OCI-LY3 (cell line): ENCODE data around the gene ARHGAP6.

Source experiments
- H2AFZ ChIP-seq: fragments of 200-600, 300-600 bp; shearing (Covaris generic); 2 replicates; pipeline ENCODE4 v1.6.0; 2014; ENCODE audit warnings: antibody characterized with exemption, low read depth, low read length
- H3K27ac ChIP-seq: fragments of 200-600, 300-600 bp; sonication (generic); 2 replicates; pipeline ENCODE4 v1.5.1; 2014; ENCODE audit warnings: mild to moderate bottlenecking, low read length, moderate library complexity, mixed read lengths
- H3K27me3 ChIP-seq: fragments of 200-600, 300-600 bp; sonication (generic); 2 replicates; pipeline ENCODE4 v1.6.1; 2014; ENCODE audit warnings: low read depth, low read length, mixed read lengths
- H3K36me3 ChIP-seq: fragments of 200-600, 300-600 bp; sonication (generic); replicated peaks from 2 replicates; pipeline ENCODE3; 2014; ENCODE audit warnings: low read depth, low read length, mixed read lengths
- H3K4me1 ChIP-seq: fragments of 300-600, 200-600 bp; sonication (generic); 2 replicates; pipeline ENCODE4 v1.6.1; 2014; ENCODE audit warnings: low read length, mixed read lengths
- H3K4me2 ChIP-seq: fragments of 200-600, 300-600 bp; sonication (generic); 2 replicates; pipeline ENCODE4 v1.6.1; 2014; ENCODE audit warnings: low read length, mixed read lengths
- H3K4me3 ChIP-seq: fragments of 300-600, 200-600 bp; sonication (generic); 2 replicates; pipeline ENCODE4 v1.5.1; 2014; ENCODE audit warnings: antibody characterized with exemption, mild to moderate bottlenecking, low read length, moderate library complexity
- H3K79me2 ChIP-seq: fragments of 300-600, 200-600 bp; shearing (Covaris generic); 2 replicates; pipeline ENCODE4 v1.6.1; 2014; ENCODE audit warnings: mild to moderate bottlenecking, low read length, mixed read lengths
- H3K9ac ChIP-seq: fragments of 300-600, 200-600 bp; shearing (Covaris generic); 2 replicates; pipeline ENCODE4 v1.6.0; 2014; ENCODE audit warnings: mild to moderate bottlenecking, low read length, moderate library complexity
- H3K9me3 ChIP-seq: fragments of 200-600, 300-600 bp; shearing (Covaris generic); 2 replicates; pipeline ENCODE4 v1.6.1; 2014; ENCODE audit warnings: low read length, mixed read lengths; ENCODE audit not compliant: insufficient read depth
- H4K20me1 ChIP-seq: fragments of 200-600, 300-600 bp; sonication (generic); 2 replicates; pipeline ENCODE4 v1.6.1; 2016; ENCODE audit warnings: low read length, mixed read lengths; ENCODE audit not compliant: insufficient read depth
- EZH2phosphoT487 ChIP-seq: fragments of 200-600 bp; shearing (Covaris generic); IDR thresholded peaks from 2 replicates; pipeline ENCODE4 v1.6.1; 2018; ENCODE audit warnings: antibody characterized with exemption, mixed run types, low read depth
- TF ChIP-seq, protein P1 (sequence below): fragments of 200-600, 300-600 bp; sonication (generic); IDR thresholded peaks from 2 replicates; pipeline ENCODE4 v1.5.1; 2014; ENCODE audit warnings: antibody characterized with exemption, low read length, low read depth

ARHGAP6 gene

GRCh38 chrX:11444052-11444451 is 221.7 kb downstream of the ARHGAP6 start:
- no peak for TF ChIP-seq EZH2phosphoT487
- TF ChIP-seq, protein P1, sequence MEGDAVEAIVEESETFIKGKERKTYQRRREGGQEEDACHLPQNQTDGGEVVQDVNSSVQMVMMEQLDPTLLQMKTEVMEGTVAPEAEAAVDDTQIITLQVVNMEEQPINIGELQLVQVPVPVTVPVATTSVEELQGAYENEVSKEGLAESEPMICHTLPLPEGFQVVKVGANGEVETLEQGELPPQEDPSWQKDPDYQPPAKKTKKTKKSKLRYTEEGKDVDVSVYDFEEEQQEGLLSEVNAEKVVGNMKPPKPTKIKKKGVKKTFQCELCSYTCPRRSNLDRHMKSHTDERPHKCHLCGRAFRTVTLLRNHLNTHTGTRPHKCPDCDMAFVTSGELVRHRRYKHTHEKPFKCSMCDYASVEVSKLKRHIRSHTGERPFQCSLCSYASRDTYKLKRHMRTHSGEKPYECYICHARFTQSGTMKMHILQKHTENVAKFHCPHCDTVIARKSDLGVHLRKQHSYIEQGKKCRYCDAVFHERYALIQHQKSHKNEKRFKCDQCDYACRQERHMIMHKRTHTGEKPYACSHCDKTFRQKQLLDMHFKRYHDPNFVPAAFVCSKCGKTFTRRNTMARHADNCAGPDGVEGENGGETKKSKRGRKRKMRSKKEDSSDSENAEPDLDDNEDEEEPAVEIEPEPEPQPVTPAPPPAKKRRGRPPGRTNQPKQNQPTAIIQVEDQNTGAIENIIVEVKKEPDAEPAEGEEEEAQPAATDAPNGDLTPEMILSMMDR: no peak
- Histone ChIP-seq H4K20me1 (no peaks in the 10 kb centered on the region), H3K27ac (no peak overlapping the region), H3K4me1 (no peaks in the 10 kb centered on the region), H3K9me3 (no peaks in the 10 kb centered on the region), H3K4me3 (no peak overlapping the region), H3K4me2 (no peak overlapping the region), H3K79me2 (no peaks in the 10 kb centered on the region), H3K27me3 (no peaks in the 10 kb centered on the region; the same call in 1 of the 2 replicates), H2AFZ (no peak overlapping the region), H3K36me3 (no peaks in the 10 kb centered on the region), H3K9ac (no peak overlapping the region)

DNA sequence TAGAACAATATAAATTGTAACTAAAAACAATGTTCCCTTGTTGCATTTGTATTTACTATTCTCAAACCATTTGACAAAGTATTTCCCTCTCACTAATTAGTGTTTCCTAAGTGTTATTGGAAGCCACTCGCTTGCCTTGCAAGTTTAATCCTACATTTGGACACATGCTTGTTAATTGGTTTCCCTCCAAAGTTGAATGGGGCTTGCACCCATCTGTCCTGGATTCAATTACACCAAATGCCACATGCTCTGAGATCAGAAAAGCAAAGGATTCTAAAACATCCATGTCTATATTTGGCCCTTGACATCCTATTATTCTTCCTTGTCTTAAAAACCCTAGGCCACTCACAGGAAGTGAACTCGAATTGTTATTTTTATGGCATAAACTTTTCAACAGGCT is 225.9 kb downstream of the ARHGAP6 start:
- Histone ChIP-seq H3K4me2 (no peak overlapping the region), H3K27me3 (no peaks in the 10 kb centered on the region; the same call in 1 of the 2 replicates), H3K9me3 (no peaks in the 10 kb centered on the region), H3K36me3 (no peaks in the 10 kb centered on the region), H3K27ac (no peak overlapping the region), H4K20me1 (no peaks in the 10 kb centered on the region), H3K4me1 (no peaks in the 10 kb centered on the region), H3K9ac (no peak overlapping the region), H3K79me2 (no peaks in the 10 kb centered on the region), H3K4me3 (no peak overlapping the region), H2AFZ (no peak overlapping the region)
- TF ChIP-seq, protein P1: no peak
- no peak for TF ChIP-seq EZH2phosphoT487

GRCh38 chrX:11438767-11439166 is 227.0 kb downstream of the ARHGAP6 start:
- TF ChIP-seq, protein P1: no peak
- TF ChIP-seq EZH2phosphoT487: no peak
- Histone ChIP-seq H2AFZ (no peak overlapping the region), H4K20me1 (no peaks in the 10 kb centered on the region), H3K4me3 (no peak overlapping the region), H3K79me2 (no peaks in the 10 kb centered on the region), H3K36me3 (no peaks in the 10 kb centered on the region), H3K27ac (no peak overlapping the region), H3K4me2 (no peak overlapping the region), H3K9me3 (no peaks in the 10 kb centered on the region), H3K4me1 (no peaks in the 10 kb centered on the region), H3K9ac (no peak overlapping the region), H3K27me3 (no peaks in the 10 kb centered on the region; the same call in 1 of the 2 replicates)

- no peak for TF ChIP-seq EZH2phosphoT487
- TF ChIP-seq, protein P1: no peak
- Histone ChIP-seq H3K4me2 (no peak overlapping the region), H2AFZ (no peak overlapping the region), H4K20me1 (no peaks in the 10 kb centered on the region), H3K9me3 (no peaks in the 10 kb centered on the region), H3K4me3 (no peak overlapping the region), H3K4me1 (no peaks in the 10 kb centered on the region), H3K27me3 (no peaks in the 10 kb centered on the region; the same call in 1 of the 2 replicates), H3K27ac (no peak overlapping the region), H3K36me3 (no peaks in the 10 kb centered on the region), H3K79me2 (no peaks in the 10 kb centered on the region), H3K9ac (no peak overlapping the region)
Measured at GRCh38 chrX:11438380-11438723, 227.4 kb downstream of the ARHGAP6 start.
